NCI-H1930 (cell line): ENCODE data around the gene KCNIP4.

Experiments
- DNase-seq, 2 experiments: peaks; one replicate each; lab custom pipeline; 2025; lab: John Stamatoyannopoulos, UW

The KCNIP4 gene

DNA sequence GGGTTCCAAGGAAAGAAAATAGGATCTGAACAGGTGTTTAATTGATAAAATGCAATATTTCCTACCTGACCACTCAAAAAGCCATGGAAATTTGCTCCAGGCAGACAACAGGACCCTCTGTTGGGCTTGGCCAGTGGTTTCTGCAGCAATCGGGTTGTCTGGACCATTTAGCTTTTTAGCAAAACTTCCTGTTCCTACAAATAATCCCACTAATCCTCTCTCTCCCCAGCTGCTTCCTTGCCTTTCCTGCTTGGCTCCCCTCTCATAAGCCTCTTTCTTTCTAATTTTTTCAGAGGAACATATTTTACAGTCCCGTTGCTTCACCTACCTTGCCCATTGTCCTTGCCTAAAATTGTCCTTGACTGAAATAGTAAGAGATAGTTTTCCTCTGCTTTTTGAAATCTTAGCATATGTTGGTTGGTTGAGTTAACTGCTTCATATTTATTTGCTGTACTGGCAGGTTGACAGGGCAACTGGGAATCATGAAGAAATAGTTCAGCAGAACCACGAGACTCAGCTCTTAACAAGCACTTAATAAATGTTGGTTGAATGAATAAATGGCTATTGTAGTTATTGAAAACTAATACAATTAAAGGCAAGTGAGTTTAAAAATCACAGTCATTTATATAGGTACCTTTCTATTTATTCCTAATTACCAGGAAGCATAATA is 259.8 kb downstream of the KCNIP4 start:
- no peak for DNase-seq

DNA sequence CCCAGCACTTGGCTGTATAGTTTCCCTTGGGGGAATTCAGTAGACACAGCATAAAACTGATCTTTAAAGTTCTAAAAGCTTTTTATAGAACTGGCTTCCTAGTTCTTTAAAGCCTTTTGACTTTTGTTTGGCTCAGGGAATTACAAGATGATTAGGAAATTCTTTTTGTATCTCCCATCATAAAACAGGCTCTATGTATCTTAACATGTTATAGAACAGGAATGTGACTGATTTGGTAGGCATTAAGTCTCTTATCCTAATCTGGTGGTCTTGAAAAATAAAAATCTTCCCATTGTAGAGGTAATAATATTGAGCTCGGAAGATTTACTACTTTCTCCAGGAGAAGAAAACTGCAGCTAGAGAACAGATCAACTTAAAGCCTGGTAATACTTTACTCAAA is 262.7 kb downstream of the KCNIP4 start:
- DNase-seq: no peak

DNA sequence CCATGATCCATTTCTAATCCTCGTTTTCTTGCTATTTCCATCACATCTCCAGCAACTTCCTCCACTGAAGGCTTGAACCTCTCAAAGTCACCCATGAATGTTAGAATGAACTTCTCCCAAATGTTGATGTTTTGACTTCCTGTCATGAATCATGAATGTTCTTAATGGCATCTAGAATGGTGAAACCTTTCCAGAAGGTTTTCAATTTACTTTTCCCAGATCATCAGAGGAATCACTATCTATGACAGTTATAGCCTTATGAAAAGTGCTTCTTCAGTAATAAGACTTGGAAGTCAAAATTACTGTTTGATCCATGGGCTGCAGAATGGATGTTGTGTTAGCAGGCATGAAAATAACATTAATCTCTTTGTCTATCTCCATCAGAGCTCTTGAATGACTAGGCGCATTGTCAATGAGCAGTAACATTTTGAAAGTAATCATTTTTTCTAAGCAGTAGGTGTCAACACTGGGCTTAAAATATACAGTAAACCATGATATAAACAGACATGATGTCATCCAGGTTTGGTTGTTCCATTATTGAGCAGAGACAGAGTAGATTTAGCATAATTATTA is 268.2 kb downstream of the KCNIP4 start:
- no peak for DNase-seq

DNA sequence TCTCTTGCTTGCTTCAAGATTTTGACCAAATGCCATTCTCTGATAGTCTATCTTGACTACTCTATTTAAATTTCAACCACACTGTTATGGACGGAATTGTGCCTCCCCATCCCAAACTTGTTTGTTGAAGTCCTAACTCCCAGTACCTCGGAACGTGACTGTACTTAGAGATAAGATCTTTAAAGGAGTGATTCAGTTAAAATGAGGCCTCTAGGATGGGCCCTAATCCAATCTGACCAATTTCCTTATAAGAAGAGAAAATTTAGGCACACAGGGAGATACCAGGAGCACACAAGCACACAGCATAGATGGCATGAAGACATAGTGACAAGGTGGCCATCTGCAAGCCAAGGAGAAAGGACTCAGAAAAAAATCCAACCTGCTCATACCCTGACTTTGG is 269.9 kb downstream of the KCNIP4 start:
- DNase-seq: no peak

DNA sequence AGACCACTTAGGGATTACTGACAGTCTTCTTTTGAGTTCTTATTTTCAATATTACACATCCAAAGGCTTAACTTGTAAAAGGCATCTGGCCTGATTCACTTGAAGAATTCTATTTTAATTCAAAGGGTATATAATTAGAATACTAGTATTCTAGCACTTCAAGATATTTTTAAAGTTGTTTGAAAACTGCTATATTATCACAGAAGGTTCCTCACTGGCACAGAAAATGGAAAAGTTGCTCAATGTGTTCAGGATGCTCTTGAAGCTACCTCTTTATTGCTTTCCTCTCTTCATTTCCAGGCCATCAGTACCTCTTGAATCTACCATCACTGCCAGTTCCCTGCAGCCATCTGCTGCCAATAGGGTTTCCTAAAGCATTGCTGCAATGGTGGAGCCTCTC is 271.4 kb downstream of the KCNIP4 start:
- no peak for DNase-seq

DNA sequence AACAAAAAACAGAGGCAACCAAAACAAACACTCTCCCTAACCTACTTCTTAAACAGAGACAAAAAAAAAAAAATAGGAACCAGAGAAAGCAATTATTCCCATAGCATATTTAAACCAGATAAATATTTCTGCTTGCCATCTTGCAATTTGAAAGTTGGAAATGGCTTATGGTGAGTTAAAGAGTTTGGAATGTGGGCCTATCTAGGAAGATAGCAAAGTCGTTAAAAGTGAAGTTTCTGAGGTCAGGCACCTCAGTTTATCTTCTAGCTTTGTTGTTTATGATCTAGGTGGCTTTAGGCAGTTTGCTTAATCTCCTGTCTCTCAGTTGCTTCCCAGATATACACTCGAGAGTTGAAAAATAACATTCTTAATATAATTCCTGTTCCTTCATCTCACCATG is 284.2 kb downstream of the KCNIP4 start:
- no peak for DNase-seq

DNA sequence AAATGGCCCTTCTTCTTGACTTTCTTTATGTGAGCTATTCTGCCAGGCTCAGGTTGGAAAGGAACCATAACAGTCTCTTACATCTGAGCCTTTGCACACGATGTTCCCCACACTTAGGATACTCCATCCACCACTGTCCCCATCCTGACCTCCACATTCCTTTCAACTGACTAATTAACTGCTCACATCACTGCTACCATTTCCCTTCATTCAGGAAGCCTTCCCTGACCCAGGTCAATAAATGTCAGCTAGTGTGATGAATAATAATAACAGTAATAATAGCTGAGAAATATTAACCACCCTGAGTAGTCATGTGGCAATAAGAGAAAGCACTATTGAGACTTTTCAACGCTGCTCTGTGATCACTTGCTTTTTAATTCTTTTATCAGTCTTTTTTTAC is 291.7 kb downstream of the KCNIP4 start:
- no peak for DNase-seq

DNA sequence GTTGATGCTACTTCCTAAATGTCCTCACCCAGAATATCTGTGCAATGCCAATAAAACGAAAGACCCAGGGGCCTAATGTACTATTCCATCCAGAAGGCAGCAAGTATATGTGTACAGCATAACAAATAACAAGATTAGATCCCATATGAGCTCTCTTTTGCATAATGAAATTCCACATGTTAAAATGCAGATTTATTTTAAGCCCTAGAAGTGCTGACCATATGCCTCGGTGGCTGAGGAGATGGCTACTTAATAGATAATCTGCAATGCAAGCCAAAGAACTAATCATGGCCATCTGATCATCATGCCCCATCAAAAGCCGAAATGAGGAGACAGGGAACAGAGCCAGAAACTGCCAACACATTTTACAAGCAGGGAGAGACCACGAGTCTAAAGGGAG is 293.5 kb downstream of the KCNIP4 start:
- DNase-seq: no peak

DNA sequence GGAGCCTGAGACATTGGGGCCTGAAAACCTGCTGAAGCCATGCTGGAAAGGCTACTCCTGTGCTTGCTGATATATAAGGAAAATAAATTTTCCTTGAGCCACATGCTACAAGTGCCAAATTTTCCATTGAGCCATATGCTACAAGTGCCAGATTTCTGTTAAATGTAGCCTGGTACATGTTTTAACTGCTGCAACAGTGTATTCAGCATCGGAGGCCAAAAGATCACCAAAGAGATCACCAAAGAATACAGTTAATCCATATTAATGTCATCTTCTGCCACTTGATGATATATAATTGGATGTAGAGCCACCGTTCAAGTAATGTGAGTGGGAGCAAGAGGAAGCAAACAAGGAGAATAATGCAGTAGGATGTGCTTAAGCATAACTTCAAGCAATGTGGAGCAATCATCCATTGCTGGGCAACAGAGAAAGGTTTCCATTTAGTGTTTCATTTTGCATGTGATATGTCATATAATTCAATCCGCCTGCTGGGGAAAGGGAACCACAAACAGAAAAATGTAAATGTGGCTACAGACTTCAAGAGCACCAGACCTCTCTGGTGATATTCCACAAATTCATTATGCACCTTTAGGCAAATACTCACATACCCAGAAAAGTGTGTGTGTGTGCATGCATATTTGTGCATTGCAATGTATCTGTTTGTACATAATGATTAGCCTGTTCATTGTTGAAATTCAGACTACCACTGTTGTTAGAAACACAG is 295.9 kb downstream of the KCNIP4 start:
- DNase-seq: no peak

DNA sequence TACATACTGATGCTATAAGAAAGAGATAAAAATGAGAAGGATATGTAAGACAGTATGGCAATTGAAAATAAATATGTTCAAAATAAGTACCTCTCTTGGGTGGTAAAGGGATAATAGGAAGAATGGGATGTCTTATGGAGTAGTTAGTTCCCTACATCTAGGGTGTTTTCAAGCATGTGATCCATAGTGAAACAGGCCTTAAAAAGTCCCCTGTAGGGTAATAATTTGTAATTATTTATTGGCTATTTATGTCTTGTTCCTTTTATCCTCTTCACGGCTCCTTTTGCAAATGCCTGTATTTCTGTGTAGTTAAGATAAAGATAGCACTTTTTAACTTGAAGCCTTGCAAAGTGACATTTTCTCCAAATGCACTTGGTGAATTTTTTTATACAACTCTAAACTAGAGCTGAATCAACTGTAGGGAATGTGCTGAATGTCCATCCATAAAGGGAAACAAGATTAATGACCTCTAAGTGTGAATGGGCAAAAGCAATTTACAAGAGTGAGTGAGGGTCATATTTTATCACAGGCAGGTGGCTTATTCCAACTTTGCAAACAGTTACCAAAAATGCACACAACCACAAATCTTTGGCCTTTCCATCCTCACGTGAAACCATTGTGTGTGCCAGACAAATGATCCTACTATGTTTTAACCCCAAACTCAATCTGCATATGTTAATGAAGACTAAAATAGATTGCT is 299.0 kb downstream of the KCNIP4 start:
- no peak for DNase-seq

DNA sequence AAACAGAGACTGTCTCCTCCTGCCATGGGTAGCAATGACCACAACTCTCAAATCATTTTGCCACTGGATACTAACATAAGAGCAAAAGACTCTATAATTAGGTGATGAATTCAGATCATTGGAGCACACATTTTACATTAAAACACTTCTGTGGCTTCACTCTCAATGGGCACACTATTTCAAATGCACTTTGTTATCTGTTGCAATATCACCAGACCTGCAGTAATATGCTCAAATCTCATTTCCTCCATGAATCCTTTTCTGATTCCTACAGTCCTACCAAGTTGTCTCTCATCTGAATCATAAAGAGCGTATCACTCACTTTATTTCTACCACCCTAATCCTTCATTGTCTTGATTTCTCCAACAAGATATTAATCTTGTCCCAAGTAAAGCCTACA is 302.8 kb downstream of the KCNIP4 start:
- DNase-seq: no peak

DNA sequence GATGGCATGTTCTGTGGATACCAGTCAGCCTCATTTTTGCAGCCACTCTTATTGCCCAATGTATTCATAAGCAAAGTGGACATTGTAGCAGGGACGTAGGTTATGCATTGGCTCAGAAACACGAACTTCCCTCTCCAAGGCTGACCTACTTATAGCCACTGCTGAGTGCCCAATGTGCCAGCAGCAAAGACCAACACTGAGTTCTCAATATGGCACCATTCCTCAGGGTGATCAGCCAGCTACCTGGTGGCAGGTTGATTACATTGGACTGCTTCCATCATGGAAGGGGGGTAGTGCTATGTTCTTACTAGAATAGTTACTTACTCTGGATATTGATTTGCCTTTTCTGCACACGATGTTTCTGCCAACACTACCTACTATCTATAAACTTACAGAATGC is 306.9 kb downstream of the KCNIP4 start:
- no peak for DNase-seq

DNA sequence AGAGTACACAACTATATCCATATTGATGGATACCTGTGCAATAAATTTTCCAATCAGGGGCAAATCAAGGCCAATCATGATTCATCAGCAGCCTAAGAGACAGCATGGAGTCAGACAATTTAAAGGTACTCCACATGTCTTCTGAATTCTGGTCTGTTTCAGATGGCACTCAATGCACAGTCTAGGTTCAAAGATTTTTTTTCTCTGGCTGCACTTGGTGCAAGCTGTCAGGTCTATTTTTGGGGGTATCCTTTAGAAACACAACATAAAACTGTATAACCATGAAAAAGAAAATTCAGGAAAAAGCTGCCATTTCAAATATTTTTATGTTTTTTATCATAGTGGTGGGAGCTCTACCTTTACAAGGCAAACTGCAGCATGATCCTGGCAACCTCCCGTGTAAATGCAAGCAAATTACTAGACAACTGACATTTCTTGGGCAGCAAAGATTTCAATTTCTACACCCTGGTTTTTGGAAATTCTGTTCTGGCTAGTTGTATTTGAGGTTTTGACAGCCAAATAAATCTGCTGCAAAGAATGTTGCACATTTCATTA is 310.3 kb downstream of the KCNIP4 start:
- DNase-seq: no peak

DNA sequence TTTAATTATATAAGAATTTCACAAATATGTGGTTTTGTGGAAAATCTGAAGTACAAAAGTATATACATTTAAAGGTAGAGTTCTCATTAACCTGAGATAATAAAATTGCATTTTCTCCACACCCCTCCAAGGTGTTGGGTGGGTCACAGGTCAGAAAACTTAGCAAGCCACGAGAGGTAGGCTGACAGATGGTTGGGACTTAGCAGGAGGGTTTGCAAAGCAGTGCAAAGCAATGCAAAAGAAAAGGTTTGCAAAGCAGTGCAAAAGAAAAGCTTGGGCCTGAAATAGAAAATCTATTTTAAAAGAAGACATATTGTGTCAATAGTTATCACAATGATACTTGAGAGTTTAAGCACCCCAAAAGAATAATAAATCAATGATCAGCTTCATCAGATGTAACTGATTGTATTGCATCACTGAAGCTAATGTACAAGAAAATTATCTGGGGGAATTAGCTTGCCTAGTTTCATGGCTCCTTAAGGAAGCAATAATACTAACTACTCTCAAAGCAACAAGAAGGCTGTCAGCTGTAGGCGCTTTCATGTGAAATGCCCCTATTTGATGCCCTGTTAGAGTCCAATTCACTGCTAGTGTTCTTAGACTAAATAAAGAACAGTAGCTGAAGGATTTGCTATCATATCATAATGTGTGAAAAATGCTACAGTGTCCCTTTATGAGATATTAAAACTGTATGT is 319.5 kb downstream of the KCNIP4 start:
- DNase-seq: no peak

DNA sequence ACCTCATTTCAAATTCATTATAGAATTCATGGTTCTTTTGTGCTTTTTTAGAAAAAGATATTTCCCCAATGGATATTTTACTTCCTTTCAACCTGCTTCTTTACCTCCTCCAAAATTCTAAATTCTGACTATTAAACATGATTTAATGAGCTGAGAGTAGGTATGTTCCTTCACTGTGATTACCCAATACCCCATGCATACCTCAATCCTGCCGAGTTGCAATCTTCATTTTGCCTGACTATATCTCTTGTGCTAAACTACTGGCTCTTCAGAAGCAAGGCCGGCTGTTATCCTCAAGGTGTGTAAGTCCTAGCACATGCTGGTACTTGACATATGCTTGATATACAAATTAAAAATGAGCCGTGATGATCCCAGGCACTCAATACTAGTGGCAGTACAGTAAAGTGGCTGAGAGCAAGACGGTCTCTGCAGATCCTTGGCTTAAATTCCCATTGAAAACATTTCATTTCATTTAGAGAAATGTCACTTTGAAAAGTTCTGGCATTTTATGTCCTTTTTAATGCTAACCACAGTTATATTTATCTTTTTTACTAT is 320.4 kb downstream of the KCNIP4 start:
- no peak for DNase-seq

DNA sequence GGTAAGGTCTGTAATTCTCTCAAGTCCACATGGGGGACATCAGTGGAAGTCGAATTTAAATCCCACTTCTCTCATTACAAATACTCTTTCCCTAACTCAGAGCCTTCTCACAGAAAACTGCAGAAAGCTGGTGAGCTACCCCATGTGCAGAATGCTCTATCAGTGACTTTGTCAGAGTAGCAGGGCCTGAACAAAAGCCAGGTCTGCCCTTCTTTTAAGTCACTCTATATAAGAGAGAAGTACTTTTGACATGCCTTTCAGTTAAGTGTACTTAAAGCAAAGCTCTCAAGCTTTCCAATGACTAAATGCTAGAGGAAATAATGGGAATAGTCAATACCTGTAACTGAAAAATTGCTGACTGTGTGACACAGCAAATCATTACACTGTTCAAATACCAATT is 323.1 kb downstream of the KCNIP4 start:
- no peak for DNase-seq

DNA sequence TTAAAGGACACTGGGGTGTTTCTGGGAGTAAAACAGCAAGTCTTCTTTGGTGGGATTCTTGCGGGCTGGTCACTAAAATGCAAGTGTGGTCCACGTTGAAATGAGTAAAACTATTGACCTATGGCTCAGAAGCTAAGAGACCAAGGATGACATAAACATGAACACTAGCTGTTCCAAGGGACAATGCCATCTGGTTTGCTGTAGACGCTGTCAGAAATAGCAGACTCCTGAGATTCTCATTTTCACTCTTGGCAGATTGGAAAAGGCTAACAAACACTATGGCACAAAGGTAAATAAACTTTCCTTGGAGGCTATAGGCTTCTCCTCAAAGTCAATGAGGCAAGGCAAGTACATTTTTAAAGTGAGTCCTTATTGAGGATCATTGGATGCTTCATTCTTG is 343.6 kb downstream of the KCNIP4 start:
- no peak for DNase-seq

DNA sequence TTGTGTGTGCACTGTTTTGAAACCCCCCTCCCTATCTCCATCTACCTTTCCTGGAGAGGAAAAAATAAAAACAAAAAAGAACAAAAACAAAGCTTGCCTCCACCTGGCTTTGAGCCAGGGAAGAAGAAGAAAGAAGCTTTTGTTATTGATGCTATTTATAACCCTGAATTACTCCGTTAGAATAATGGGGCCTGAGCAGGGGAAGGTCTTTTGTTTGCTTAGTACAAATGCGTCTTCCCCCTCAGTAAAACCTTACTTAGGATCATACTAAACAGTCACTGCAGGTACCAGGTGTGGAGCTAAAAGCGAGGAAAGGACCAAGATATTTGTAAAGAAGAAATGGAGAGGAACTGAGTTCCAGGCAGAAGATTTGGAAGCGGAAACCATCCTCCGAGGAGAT is 352.1 kb downstream of the KCNIP4 start:
- DNase-seq: no peak

DNA sequence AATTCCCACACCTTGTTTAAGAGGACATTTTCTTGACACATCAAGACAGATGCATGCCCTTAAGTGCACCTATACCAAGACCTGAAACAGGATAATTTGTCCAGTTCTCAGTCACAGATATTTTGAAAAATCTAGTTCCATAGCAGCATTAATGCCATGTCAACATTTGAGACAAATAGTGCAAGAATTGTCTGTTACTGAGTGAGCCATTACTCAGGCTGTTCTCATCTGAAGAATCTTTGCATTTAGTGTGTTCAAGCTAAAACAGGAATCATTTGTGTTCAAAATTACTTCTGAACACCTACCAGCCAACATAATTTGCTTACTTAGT is 354.9 kb downstream of the KCNIP4 start:
- no peak for DNase-seq

DNA sequence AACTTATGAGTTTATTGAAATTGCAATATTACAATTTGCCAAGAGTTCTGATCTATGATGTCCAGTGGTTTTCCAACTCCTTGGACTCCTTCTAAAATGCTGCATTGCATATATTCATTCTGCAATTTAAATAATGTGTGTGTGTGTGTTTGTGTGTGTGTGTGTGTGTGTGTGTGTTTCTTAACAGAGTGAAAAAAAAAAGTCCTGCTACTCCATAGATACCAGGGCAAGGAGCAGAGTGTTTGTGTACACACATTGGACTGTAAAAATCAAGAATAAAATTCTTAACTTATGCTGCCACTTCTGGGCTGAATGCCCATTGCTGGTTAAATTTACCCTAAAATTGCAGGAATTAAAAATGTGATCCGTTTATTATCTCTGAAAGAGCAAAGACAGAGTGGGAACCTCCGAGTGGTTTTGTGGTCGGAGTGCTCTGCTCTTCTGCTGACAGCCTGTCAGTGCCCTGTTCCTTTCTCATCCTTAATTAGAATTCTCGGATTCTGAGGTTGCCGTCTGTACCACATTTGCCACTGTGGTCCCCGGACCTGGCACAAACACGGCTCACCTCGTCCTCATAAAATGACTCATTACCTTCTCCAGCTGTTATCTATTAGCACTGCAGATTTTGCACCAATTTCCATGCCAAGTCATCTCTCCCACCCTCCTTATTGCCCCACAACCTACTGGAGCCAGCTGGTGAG is 355.5 kb downstream of the KCNIP4 start:
- no peak for DNase-seq

DNA sequence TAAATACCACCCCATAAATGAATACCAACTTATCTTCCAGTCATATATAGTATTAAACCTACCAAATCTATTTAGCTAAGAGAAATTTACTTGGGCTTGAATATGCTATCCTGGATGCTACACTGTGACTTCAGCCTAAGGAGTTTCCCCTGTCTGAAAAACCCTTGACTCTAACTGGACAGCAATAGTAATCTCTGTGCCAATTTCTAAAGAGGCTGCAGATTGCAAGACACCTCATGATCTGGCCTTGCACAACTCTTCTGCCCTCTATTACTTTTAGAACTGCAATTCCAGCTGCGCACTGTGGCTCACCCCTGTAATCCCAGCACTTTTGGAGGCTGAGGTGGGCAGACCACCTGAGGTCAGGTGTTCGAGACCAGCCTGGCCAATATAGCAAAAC is 371.5 kb downstream of the KCNIP4 start:
- DNase-seq: no peak
